IMR-90 (cell line): ENCODE data around the gene GPR183. TPM values are rescaled to one million over a fixed set of nuclear protein-coding genes. Genes with fewer than 3 reads are reported as not detected.

Experiments used
- ATAC-seq: fragments of 200-7000 bp; cut with Tn5 transposase; 2 replicates; pipeline ENCODE4 v1.9.1; 2020; ENCODE audit warnings: low read depth, mild to moderate bottlenecking, moderate library complexity
- BruUV-seq: library from RNA; stranded (reverse); fragments of 400-500 nt; replicated peaks from 2 replicates; lab custom pipeline; 2021; lab: Mats Ljungman, UMichigan
- CTCF ChIA-PET: fragments of 300-600 bp; formaldehyde crosslinking; extraction: SDS; loops from one replicate; lab custom pipeline; 2021; ENCODE audit warnings: antibody characterized with exemption; lab: Yijun Ruan, JAX
- POLR2A ChIA-PET: fragments of 300-600 bp; sonication (Branson Sonifier 250); formaldehyde crosslinking; loops from one replicate; lab custom pipeline; 2022; ENCODE audit warnings: antibody characterized with exemption; ENCODE audit not compliant: unreplicated experiment; lab: Charles Lee
- DNase-seq: peaks from one replicate; pipeline ENCODE4 v3.0.0; 2013
- H2AFZ ChIP-seq: replicated peaks from 2 replicates; pipeline ENCODE3; 2013; ENCODE audit warnings: low read length, mild to moderate bottlenecking; ENCODE audit not compliant: poor library complexity
- H2AK5ac ChIP-seq: 2 replicates; pipeline ENCODE4 v1.6.1; 2013; ENCODE audit warnings: low read depth, low read length, inconsistent platforms
- H2AK9ac ChIP-seq: replicated peaks from 2 replicates; pipeline ENCODE3; 2013; ENCODE audit warnings: mild to moderate bottlenecking, low read depth, low read length, moderate library complexity; ENCODE audit not compliant: poor library complexity
- H2BK120ac ChIP-seq: 2 replicates; pipeline ENCODE4 v1.6.1; 2013; ENCODE audit warnings: low read depth, low read length, inconsistent platforms
- H2BK15ac ChIP-seq: 3 replicates; pipeline ENCODE4 v1.6.1; 2013; ENCODE audit warnings: low read depth, low read length, inconsistent platforms
- H2BK20ac ChIP-seq: 2 replicates; pipeline ENCODE4 v1.6.1; 2013; ENCODE audit warnings: low read depth, mild to moderate bottlenecking, inconsistent platforms, low read length, moderate library complexity
- H2BK5ac ChIP-seq: 2 replicates; pipeline ENCODE4 v1.6.1; 2013; ENCODE audit warnings: mild to moderate bottlenecking, low read depth, low read length, inconsistent platforms; ENCODE audit not compliant: poor library complexity, severe bottlenecking
- H3K14ac ChIP-seq: replicated peaks from 2 replicates; pipeline ENCODE4 v1.6.1; 2013; ENCODE audit warnings: low read depth, low read length, inconsistent platforms
- H3K18ac ChIP-seq: 2 replicates; pipeline ENCODE4 v1.6.1; 2013; ENCODE audit warnings: low read depth, low read length, control low read depth
- H3K23ac ChIP-seq: 2 replicates; pipeline ENCODE4 v1.6.1; 2013; ENCODE audit warnings: low read depth, low read length, inconsistent platforms
- H3K27ac ChIP-seq: 2 replicates; pipeline ENCODE4 v1.5.1; 2013; ENCODE audit warnings: mild to moderate bottlenecking, control low read depth, low read length; ENCODE audit not compliant: insufficient read depth
- H3K27me3 ChIP-seq: 2 replicates; pipeline ENCODE4 v1.6.1; 2013; ENCODE audit warnings: low read length; ENCODE audit not compliant: control insufficient read depth, insufficient read depth
- H3K36me3 ChIP-seq: 2 replicates; pipeline ENCODE4 v1.6.1; 2013; ENCODE audit warnings: low read length, mixed read lengths; ENCODE audit not compliant: control insufficient read depth, insufficient read depth
- H3K4ac ChIP-seq: 2 replicates; pipeline ENCODE4 v1.6.1; 2013; ENCODE audit warnings: low read depth, low read length, inconsistent platforms
- H3K4me1 ChIP-seq: 2 replicates; pipeline ENCODE4 v1.6.1; 2013; ENCODE audit warnings: low read length, mixed read lengths; ENCODE audit not compliant: control insufficient read depth, insufficient read depth
- H3K4me2 ChIP-seq: 2 replicates; pipeline ENCODE4 v1.6.1; 2013; ENCODE audit warnings: low read depth, mild to moderate bottlenecking, control low read depth, low read length, moderate library complexity
- H3K4me3 ChIP-seq: 2 replicates; pipeline ENCODE4 v1.5.1; 2013; ENCODE audit warnings: low read depth, mild to moderate bottlenecking, control low read depth, low read length, moderate library complexity; ENCODE audit not compliant: insufficient read depth
- H3K56ac ChIP-seq: 2 replicates; pipeline ENCODE4 v1.6.1; 2013; ENCODE audit warnings: low read length, inconsistent platforms; ENCODE audit not compliant: insufficient read depth; ENCODE audit errors: extremely low read depth
- H3K79me1 ChIP-seq, 2 experiments: 2 replicates each; pipeline ENCODE4 v1.6.1; 2013; ENCODE audit warnings: low read length in 2 of 2, inconsistent platforms in 1 of 2, low read depth in 1 of 2
- H3K9ac ChIP-seq: 2 replicates; pipeline ENCODE4 v1.6.1; 2013; ENCODE audit warnings: low read depth, low read length, control low read depth
- H3K9me1 ChIP-seq: 2 replicates; pipeline ENCODE4 v1.6.1; 2013; ENCODE audit warnings: low read length, inconsistent platforms; ENCODE audit not compliant: insufficient read depth
- H3K9me3 ChIP-seq: 2 replicates; pipeline ENCODE4 v1.6.1; 2013; ENCODE audit warnings: low read length; ENCODE audit not compliant: control insufficient read depth, insufficient read depth
- H4K20me1 ChIP-seq: 2 replicates; pipeline ENCODE4 v1.6.1; 2013; ENCODE audit warnings: low read length, inconsistent platforms; ENCODE audit not compliant: insufficient read depth
- H4K5ac ChIP-seq: 2 replicates; pipeline ENCODE4 v1.6.1; 2013; ENCODE audit warnings: mild to moderate bottlenecking, low read depth, low read length, control low read depth
- H4K8ac ChIP-seq, 2 experiments: 2 replicates each; pipeline ENCODE4 v1.6.1; 2013; ENCODE audit warnings: low read depth in 2 of 2, low read length in 2 of 2, control low read depth in 1 of 2, inconsistent platforms in 1 of 2
- H4K91ac ChIP-seq: 2 replicates; pipeline ENCODE4 v1.6.1; 2013; ENCODE audit warnings: low read depth, low read length, inconsistent platforms; ENCODE audit not compliant: insufficient read depth
- CEBPB ChIP-seq: IDR thresholded peaks from 2 replicates; pipeline ENCODE4 v1.6.1; 2012; ENCODE audit warnings: low read depth, low read length, improper control_type of control experiment
- CTCF ChIP-seq: conservative IDR thresholded peaks from 2 replicates; pipeline ENCODE4 v1.5.1; 2012; ENCODE audit warnings: mild to moderate bottlenecking, low read depth, low read length, improper control_type of control experiment
- MXI1 ChIP-seq: IDR thresholded peaks from 2 replicates; pipeline ENCODE4 v1.6.1; 2012; ENCODE audit warnings: low read depth, mild to moderate bottlenecking, low read length, moderate library complexity, borderline replicate concordance
- POLR2A ChIP-seq: IDR thresholded peaks from 2 replicates; pipeline ENCODE4 v1.6.1; 2012; ENCODE audit warnings: mild to moderate bottlenecking, low read depth, low read length
- RAD21 ChIP-seq: IDR thresholded peaks from 2 replicates; pipeline ENCODE4 v1.6.1; 2012; ENCODE audit warnings: low read length, improper control_type of control experiment
- RCOR1 ChIP-seq: IDR thresholded peaks from 2 replicates; pipeline ENCODE4 v1.6.1; 2012; ENCODE audit warnings: mild to moderate bottlenecking, low read length, improper control_type of control experiment; ENCODE audit not compliant: insufficient replicate concordance
- USF2 ChIP-seq: fragments of 150-350 bp; IDR thresholded peaks from 2 replicates; pipeline ENCODE4 v1.6.1; 2017; ENCODE audit warnings: mild to moderate bottlenecking, antibody characterized with exemption, low read length, low read depth
- dilution Hi-C: fragments of 300-500 bp; cut with HindIII; formaldehyde crosslinking; loops from one replicate; pipeline ENCODE4 v1.14.3; 2018; ENCODE audit warnings: low sequenced_read_pairs; ENCODE audit not compliant: unreplicated experiment
- in situ Hi-C: fragments of 300-500 bp; cut with MboI; formaldehyde crosslinking; loops from 3 replicates; pipeline ENCODE4 v1.14.3; 2019; ENCODE audit warnings: low sequenced_read_pairs, inconsistent platforms, mixed read lengths
- intact Hi-C: fragments of 100-400 bp; cut with micrococcal nuclease; formaldehyde crosslinking; loops from 2 replicates; pipeline ENCODE4 v1.10.0; 2022
- polyA plus RNA-seq, 3 experiments: library from polyadenylated mRNA; depleted of rRNA; stranded (reverse); fragments of >200 nt; gene quantifications; 2 replicates each; pipeline ENCODE4 v1.2.3, GENCODE V29; 2012; ENCODE audit warnings: low replicate concordance in 1 of 3
- total RNA-seq: library from RNA; depleted of rRNA; stranded (reverse); fragments of >200 nt; gene quantifications from 2 replicates; pipeline ENCODE4 v1.2.3, GENCODE V29; 2012

Gene GPR183
- total and polyA plus RNA-seq, 2 of the 4 experiments (the other 2 are of a cell fraction): 0.18 to 0.31 TPM

GRCh38 chr13:99326012-99326411, 18.8 kb upstream of the GPR183 start:
- Histone ChIP-seq H2BK20ac (no peak overlapping the region), H3K9ac (no peak overlapping the region), H3K9me1 (peaks cover 8% of the 10 kb centered on the region), H3K4me1 (peaks cover 12% of the 10 kb centered on the region), H4K8ac (no peak overlapping the region), H3K23ac (no peak overlapping the region), H3K79me1 (peaks cover 3 to 19% of the 10 kb centered on the region in 2 experiments; a peak in 2 of 4 replicates), H3K27me3 (no peaks in the 10 kb centered on the region), H3K9me3 (no peaks in the 10 kb centered on the region), H2AFZ (no peak overlapping the region), H3K4ac (no peak overlapping the region), H4K20me1 (no peaks in the 10 kb centered on the region), H4K91ac (no peak overlapping the region), H3K4me2 (no peak overlapping the region), H3K14ac (no peak overlapping the region), H2BK15ac (no peak overlapping the region), H3K36me3 (peaks cover 4% of the 10 kb centered on the region), H3K56ac (no peak overlapping the region), H3K18ac (no peak overlapping the region), H2BK120ac (no peak overlapping the region), H2AK9ac (no peak overlapping the region), H2AK5ac (no peak overlapping the region), H3K4me3 (no peak overlapping the region), H3K27ac (no peak overlapping the region), H4K5ac (no peak overlapping the region), H2BK5ac (no peak overlapping the region)
- intact Hi-C loops (no loop called here), dilution Hi-C loops (no loop called here), in situ Hi-C loops (no loop called here)
- ATAC-seq: no peak
- no peak for TF ChIP-seq RCOR1
- TF ChIP-seq POLR2A: no peak
- no peak for TF ChIP-seq CEBPB
- no peak for TF ChIP-seq RAD21
- no peak for TF ChIP-seq MXI1
- TF ChIP-seq USF2: no peak
- no peak for TF ChIP-seq CTCF
- CTCF ChIA-PET: interaction anchor here (0.9 kb wide), 1 partner anchor 9 kb away, joined by 3 read pairs; no protein-coding TSS in a partner anchor
- DNase-seq: no peak
- POLR2A ChIA-PET: no interaction called here
- BruUV-seq: no TSS peak
